H1 (cell line): Measurements from ENCODE around the gene TEX35. TPM values are rescaled to one million over a fixed set of nuclear protein-coding genes. Genes with fewer than 3 reads are reported as not detected.

ENCODE experiments used
- CTCF ChIA-PET: fragments of 300-600 bp; sonication (Branson Sonifier 250); formaldehyde crosslinking; loops from one replicate; lab custom pipeline; 2021; ENCODE audit not compliant: partially characterized antibody; lab: Charles Lee
- POLR2A ChIA-PET: fragments of 300-600 bp; sonication (Branson Sonifier 250); formaldehyde crosslinking; loops from one replicate; lab custom pipeline; 2021; ENCODE audit warnings: inconsistent platforms; ENCODE audit not compliant: partially characterized antibody; lab: Charles Lee
- DNase-seq, 2 experiments: peaks; one replicate each; pipeline versions ENCODE4 v3.0.0 to v3.0.0-alpha.2; 2010 to 2022; ENCODE audit warnings: low spot score in 2 of 2, low read depth in 1 of 2, mixed read lengths in 1 of 2
- FAIRE-seq: peaks from 2 replicates; lab custom pipeline; 2011; peaks lifted over from hg19 to GRCh38; lab: Jason Lieb, UNC
- H2AFZ ChIP-seq: 2 replicates; pipeline ENCODE4 v1.8.1; 2012; ENCODE audit warnings: low read length, inconsistent platforms
- H2AK5ac ChIP-seq: 2 replicates; pipeline ENCODE4 v1.6.1; 2013; ENCODE audit warnings: low read depth, low read length
- H2BK120ac ChIP-seq: replicated peaks from 2 replicates; pipeline ENCODE3; 2013; ENCODE audit warnings: low read depth, low read length, inconsistent platforms
- H2BK12ac ChIP-seq: 2 replicates; pipeline ENCODE4 v1.6.1; 2013; ENCODE audit warnings: low read depth, low read length
- H2BK15ac ChIP-seq: 2 replicates; pipeline ENCODE4 v1.6.1; 2013; ENCODE audit warnings: low read length
- H2BK20ac ChIP-seq: 2 replicates; pipeline ENCODE4 v1.6.1; 2013; ENCODE audit warnings: low read length
- H2BK5ac ChIP-seq: 2 replicates; pipeline ENCODE4 v1.6.1; 2013; ENCODE audit warnings: low read depth, low read length
- H3K14ac ChIP-seq: 2 replicates; pipeline ENCODE4 v1.6.1; 2013; ENCODE audit warnings: inconsistent platforms; ENCODE audit not compliant: insufficient read length
- H3K18ac ChIP-seq: 2 replicates; pipeline ENCODE4 v1.6.1; 2013; ENCODE audit warnings: low read length; ENCODE audit errors: extremely low read depth
- H3K23ac ChIP-seq: 2 replicates; pipeline ENCODE4 v1.6.1; 2013; ENCODE audit warnings: inconsistent platforms; ENCODE audit not compliant: insufficient read length
- H3K23me2 ChIP-seq: 2 replicates; pipeline ENCODE4 v1.6.1; 2013; ENCODE audit warnings: low read depth, low read length
- H3K27ac ChIP-seq: 2 replicates; pipeline ENCODE4 v1.6.1; 2011; ENCODE audit warnings: low read depth, low read length, inconsistent platforms
- H3K27me3 ChIP-seq, 4 experiments: replicated peaks in 1 of 4; 1 replicate in 1 of 4; 2 replicates in 3 of 4; pipeline versions ENCODE4 v1.6.1 to v1.8.1; 2011 to 2013; ENCODE audit warnings: low read length in 3 of 4, mild to moderate bottlenecking in 3 of 4, inconsistent platforms in 2 of 4, mixed read lengths in 2 of 4, moderate library complexity in 1 of 4; ENCODE audit not compliant: control insufficient read depth in 3 of 4, insufficient read depth in 3 of 4; ENCODE audit errors: extremely low read depth in 1 of 4
- H3K36me3 ChIP-seq, 4 experiments: 2 replicates each; pipeline versions ENCODE4 v1.6.1 to v1.8.1; 2011 to 2013; ENCODE audit warnings: mild to moderate bottlenecking in 4 of 4, low read length in 3 of 4, moderate library complexity in 2 of 4, control low read depth in 1 of 4, inconsistent platforms in 1 of 4; ENCODE audit not compliant: insufficient read depth in 4 of 4, control insufficient read depth in 2 of 4
- H3K4ac ChIP-seq: replicated peaks from 2 replicates; pipeline ENCODE3; 2013; ENCODE audit warnings: low read length, low read depth, mixed read lengths, inconsistent platforms; ENCODE audit not compliant: insufficient read length
- H3K4me1 ChIP-seq, 4 experiments: replicated peaks in 1 of 4; 1 replicate in 1 of 4; 2 replicates in 3 of 4; pipeline versions ENCODE4 v1.6.1 to v1.8.1; 2011 to 2013; ENCODE audit warnings: low read length in 3 of 4, inconsistent platforms in 2 of 4, mixed read lengths in 1 of 4; ENCODE audit not compliant: insufficient read depth in 4 of 4, control insufficient read depth in 3 of 4
- H3K4me2 ChIP-seq, 2 experiments: 2 replicates each; pipeline versions ENCODE4 v1.6.1 to v1.8.1; 2011 to 2013; ENCODE audit warnings: low read depth in 2 of 2, low read length in 2 of 2, control low read depth in 1 of 2, inconsistent platforms in 1 of 2, mild to moderate bottlenecking in 1 of 2; ENCODE audit not compliant: insufficient read depth in 1 of 2
- H3K4me3 ChIP-seq, 4 experiments: fragments of 200-600, 300-600 bp in 1 of 4; sonication (generic), shearing (Covaris generic), sonication (Bioruptor Twin) in 1 of 4; 2 replicates each; pipeline versions ENCODE4 v1.5.1 to v1.8.1; 2011 to 2016; ENCODE audit warnings: low read length in 4 of 4, low read depth in 3 of 4, control low read depth in 2 of 4, inconsistent platforms in 2 of 4, mild to moderate bottlenecking in 2 of 4, mixed read lengths in 1 of 4, moderate library complexity in 1 of 4; ENCODE audit not compliant: insufficient read depth in 2 of 4; ENCODE audit errors: extremely low read depth in 1 of 4
- H3K56ac ChIP-seq: replicated peaks from 2 replicates; pipeline ENCODE3; 2013; ENCODE audit warnings: low read depth, mild to moderate bottlenecking, mixed read lengths, low read length, inconsistent platforms; ENCODE audit not compliant: insufficient read length
- H3K79me1 ChIP-seq: 2 replicates; pipeline ENCODE4 v1.6.1; 2013; ENCODE audit warnings: low read depth, low read length, control low read depth
- H3K79me2 ChIP-seq, 2 experiments: 2 replicates each; pipeline versions ENCODE4 v1.6.1 to v1.8.1; 2012 to 2013; ENCODE audit warnings: low read length in 2 of 2, mild to moderate bottlenecking in 2 of 2, inconsistent platforms in 1 of 2; ENCODE audit not compliant: insufficient read depth in 2 of 2, control insufficient read depth in 1 of 2
- H3K9ac ChIP-seq, 4 experiments: replicated peaks in 1 of 4; 1 replicate in 1 of 4; 2 replicates in 3 of 4; pipeline versions ENCODE4 v1.6.1 to v1.8.1; 2011 to 2013; ENCODE audit warnings: low read depth in 3 of 4, low read length in 3 of 4, control low read depth in 2 of 4, mild to moderate bottlenecking in 2 of 4, moderate library complexity in 2 of 4, inconsistent platforms in 1 of 4; ENCODE audit errors: extremely low read depth in 1 of 4
- H3K9me3 ChIP-seq, 2 experiments: 2 replicates each; pipeline versions ENCODE4 v1.6.1 to v1.8.1; 2012 to 2013; ENCODE audit warnings: mild to moderate bottlenecking in 2 of 2, moderate library complexity in 2 of 2, control low read depth in 1 of 2, inconsistent platforms in 1 of 2, low read depth in 1 of 2, low read length in 1 of 2, mixed read lengths in 1 of 2; ENCODE audit not compliant: insufficient read depth in 2 of 2
- H4K20me1 ChIP-seq, 2 experiments: replicated peaks in 1 of 2; 2 replicates each; pipeline versions ENCODE3 to v1.8.1; 2011 to 2013; ENCODE audit warnings: inconsistent platforms in 2 of 2, low read length in 2 of 2, mild to moderate bottlenecking in 1 of 2; ENCODE audit not compliant: insufficient read depth in 2 of 2, control insufficient read depth in 1 of 2
- H4K5ac ChIP-seq: 2 replicates; pipeline ENCODE4 v1.6.1; 2013; ENCODE audit warnings: low read length, low read depth, mixed read lengths, inconsistent platforms; ENCODE audit not compliant: insufficient read length
- H4K8ac ChIP-seq: 2 replicates; pipeline ENCODE4 v1.8.0; 2013; ENCODE audit warnings: mild to moderate bottlenecking, moderate library complexity, low read length, inconsistent platforms; ENCODE audit not compliant: insufficient read depth; ENCODE audit errors: extremely low read depth
- H4K91ac ChIP-seq: replicated peaks from 2 replicates; pipeline ENCODE3; 2013; ENCODE audit warnings: low read length, mixed read lengths, inconsistent platforms; ENCODE audit not compliant: insufficient read length
- USF2 ChIP-seq: IDR thresholded peaks from 2 replicates; pipeline ENCODE4 v1.6.1; 2011; ENCODE audit warnings: low read length, improper control_type of control experiment
- WGBS, 2 experiments: shearing (Covaris generic) in 1 of 2; methylation state at CpG; one replicate each; pipeline versions ENCODE4 v1.1.6 to v1.1.7; 2013 to 2015; ENCODE audit warnings: low lambda C conversion rate in 2 of 2, mixed read lengths in 2 of 2, inconsistent platforms in 1 of 2, low coverage in 1 of 2, missing lambda C conversion rate in 1 of 2; ENCODE audit not compliant: insufficient replicate concordance in 2 of 2, insufficient coverage in 1 of 2, insufficient read length in 1 of 2; ENCODE audit errors: extremely low coverage in 1 of 2, missing lambda C conversion rate in 1 of 2; 5-methylcytosine and 5-hydroxymethylcytosine counted together
- polyA plus RNA-seq, 7 experiments: library from polyadenylated mRNA; depleted of rRNA in 3 of 7; stranded (reverse) in 5 of 7; unstranded in 2 of 7; fragments of >200 nt in 5 of 7; fragments of 200-250 nt in 2 of 7; gene quantifications; 1 replicate in 5 of 7; 2 replicates in 1 of 7; 4 replicates in 1 of 7; pipeline versions ENCODE4 v1.2.1 to v1.2.3, GENCODE V29; 2011 to 2013; ENCODE audit warnings: missing spikeins in 2 of 7, mixed read lengths in 2 of 7
- total RNA-seq: library from RNA; stranded (reverse); fragmentation: NEBNext Ultra II Directional; extraction: Animal tissue kit (Norgen Biotek cat#: 25700); gene quantifications from 2 replicates; pipeline ENCODE4 v1.2.1, GENCODE V29; 2021

TEX35 gene
- total and polyA plus RNA-seq, 2 of the 8 experiments (the other 6 are each of a cell fraction or from before 2014, with no cell fraction given) = 0.03 TPM; not detected in 1

- ChIA-PET CTCF (interaction anchor here (0.6 to 9.1 kb wide), 12 partner anchors 8 to 486 kb away, joined by 3 to 92 read pairs (median 4); no protein-coding TSS in a partner anchor), POLR2A (interaction anchor here (1.4 to 6.0 kb wide), 2 partner anchors 9 to 187 kb away, joined by 3 to 21 read pairs; partner anchors contain the start of gene RALGPS2)
- 92% methylated on average over 9 of the region's 9 CpGs; no CpG with 5 or more reads in 1 of the 2 experiments for WGBS, 2 experiments
These were observed 25.4 kb downstream of the TEX35 start for GRCh38 chr1:178538192-178538916.

More at GRCh38 chr1:178538192-178538916, 25.4 kb downstream of the TEX35 start:
- Histone ChIP-seq H3K4me2 (no peak overlapping the region), H3K23ac (no peak overlapping the region), H2AK5ac (no peak overlapping the region), H4K5ac (no peak overlapping the region), H3K79me1 (no peaks in the 10 kb centered on the region), H3K4ac (no peak overlapping the region), H3K14ac (no peak overlapping the region), H4K20me1 (no peaks in the 10 kb centered on the region), H3K9me3 (no peaks in the 10 kb centered on the region), H3K23me2 (peaks cover 10% of the 10 kb centered on the region), H3K79me2 (no peaks in the 10 kb centered on the region), H3K4me1 (peaks cover 0 to 7% (median 3%) of the 10 kb centered on the region in 4 experiments; a peak in 2 of 7 replicates), H3K27ac (no peak overlapping the region), H2BK20ac (no peak overlapping the region), H2BK15ac (no peak overlapping the region), H3K56ac (no peak overlapping the region), H2BK12ac (no peak overlapping the region), H3K4me3 (no peak overlapping the region), H4K91ac (no peak overlapping the region), H4K8ac (no peak overlapping the region), H3K18ac (no peak overlapping the region), H2BK120ac (no peak overlapping the region), H2BK5ac (no peak overlapping the region), H3K9ac (no peak overlapping the region), H2AFZ (no peak overlapping the region), H3K27me3 (no peaks in the 10 kb centered on the region; a peak in 1 of 7 replicates), H3K36me3 (no peaks in the 10 kb centered on the region)
- TF ChIP-seq USF2 = no peak
- DNase-seq = no peak
- no peak for FAIRE-seq
